Kidney epithelial cell (primary cell): ENCODE data around the gene BHLHA9. TPM values are rescaled to one million over a fixed set of nuclear protein-coding genes. Genes with fewer than 3 reads are reported as not detected.

Experiments used
- DNase-seq: peaks from one replicate; pipeline ENCODE4 v3.0.0-alpha.2; 2010; ENCODE audit warnings: low read depth
- H3K27me3 ChIP-seq: 2 replicates; pipeline ENCODE4 v1.6.0; 2011; ENCODE audit warnings: low read length; ENCODE audit not compliant: control insufficient read depth, insufficient read depth
- H3K36me3 ChIP-seq: 2 replicates; pipeline ENCODE4 v1.5.1; 2011; ENCODE audit warnings: low read length; ENCODE audit not compliant: control insufficient read depth, insufficient read depth
- H3K4me3 ChIP-seq: 2 replicates; pipeline ENCODE4 v1.5.1; 2011; ENCODE audit warnings: low read depth, mild to moderate bottlenecking, control low read depth, low read length
- total RNA-seq: library from RNA; depleted of rRNA; stranded (reverse); fragments of >200 nt; gene quantifications from 2 replicates; pipeline ENCODE4 v1.2.3, GENCODE V29; 2015
- TF ChIP-seq, protein P1 (sequence below): IDR thresholded peaks from 2 replicates; pipeline ENCODE4 v1.5.1; 2011; ENCODE audit warnings: mild to moderate bottlenecking, moderate library complexity, low read length, control low read depth, inconsistent platforms; ENCODE audit not compliant: insufficient read depth, poor library complexity, severe bottlenecking

BHLHA9 gene
- total RNA-seq, 1 donor from 2014 or later: not detected

DNA sequence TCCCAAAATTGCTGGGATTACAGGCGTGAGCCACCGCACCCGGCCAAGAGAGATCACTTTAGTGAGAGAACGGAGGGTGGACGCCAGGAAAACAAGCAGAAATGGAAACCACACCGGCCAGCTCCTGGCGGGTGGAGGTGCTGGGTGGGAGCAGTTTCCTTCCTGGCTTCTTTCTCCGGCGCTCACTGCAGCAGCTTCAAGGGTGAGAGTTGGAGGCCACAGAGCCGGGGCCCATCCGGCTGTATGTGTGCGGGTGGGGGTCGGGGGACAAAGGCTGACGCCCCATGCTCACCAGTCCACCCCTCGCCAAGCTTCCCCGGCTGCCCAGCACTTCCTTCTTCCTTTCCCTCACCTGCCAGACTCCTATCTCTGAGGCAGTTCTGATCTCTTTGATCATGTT is 13.5 kb upstream of the BHLHA9 start:
- Histone ChIP-seq H3K4me3 (no peak overlapping the region), H3K27me3 (peaks cover 7% of the 10 kb centered on the region), H3K36me3 (no peaks in the 10 kb centered on the region)
- TF ChIP-seq, protein P1, sequence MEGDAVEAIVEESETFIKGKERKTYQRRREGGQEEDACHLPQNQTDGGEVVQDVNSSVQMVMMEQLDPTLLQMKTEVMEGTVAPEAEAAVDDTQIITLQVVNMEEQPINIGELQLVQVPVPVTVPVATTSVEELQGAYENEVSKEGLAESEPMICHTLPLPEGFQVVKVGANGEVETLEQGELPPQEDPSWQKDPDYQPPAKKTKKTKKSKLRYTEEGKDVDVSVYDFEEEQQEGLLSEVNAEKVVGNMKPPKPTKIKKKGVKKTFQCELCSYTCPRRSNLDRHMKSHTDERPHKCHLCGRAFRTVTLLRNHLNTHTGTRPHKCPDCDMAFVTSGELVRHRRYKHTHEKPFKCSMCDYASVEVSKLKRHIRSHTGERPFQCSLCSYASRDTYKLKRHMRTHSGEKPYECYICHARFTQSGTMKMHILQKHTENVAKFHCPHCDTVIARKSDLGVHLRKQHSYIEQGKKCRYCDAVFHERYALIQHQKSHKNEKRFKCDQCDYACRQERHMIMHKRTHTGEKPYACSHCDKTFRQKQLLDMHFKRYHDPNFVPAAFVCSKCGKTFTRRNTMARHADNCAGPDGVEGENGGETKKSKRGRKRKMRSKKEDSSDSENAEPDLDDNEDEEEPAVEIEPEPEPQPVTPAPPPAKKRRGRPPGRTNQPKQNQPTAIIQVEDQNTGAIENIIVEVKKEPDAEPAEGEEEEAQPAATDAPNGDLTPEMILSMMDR: no peak
- DNase-seq: no peak

DNA sequence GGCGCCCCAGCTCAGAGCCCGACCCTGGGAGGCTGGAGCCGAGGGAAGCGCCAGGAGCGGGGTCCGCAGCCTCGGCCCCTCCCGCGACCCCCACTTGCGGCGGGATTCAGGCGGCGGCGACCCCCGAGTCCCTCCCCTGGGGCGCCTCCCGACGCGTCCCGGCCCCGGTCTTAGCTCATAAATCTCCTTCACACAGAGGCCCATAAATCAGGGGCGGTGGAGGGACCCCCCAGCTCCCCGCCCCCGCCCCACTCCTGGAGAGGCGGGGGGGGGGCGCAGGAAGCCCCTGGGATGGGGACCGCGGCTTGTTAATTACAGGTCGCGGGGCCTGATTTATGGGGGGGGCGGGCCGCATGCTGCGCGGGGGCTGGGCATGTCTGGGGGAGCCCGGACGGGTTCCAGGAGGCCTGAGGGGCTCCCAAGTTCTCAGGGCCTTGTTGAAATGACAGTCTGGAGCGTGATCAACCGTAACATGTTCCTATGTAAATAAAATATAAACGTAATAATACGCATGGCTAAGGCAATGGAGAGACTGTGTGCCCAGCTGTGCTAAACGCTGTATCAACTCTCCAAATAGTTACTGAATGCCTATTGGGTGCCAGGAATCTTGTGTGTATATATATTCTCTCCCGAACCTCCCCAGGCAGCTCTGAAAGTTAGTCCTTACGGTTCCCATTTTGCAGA is 10.0 kb upstream of the BHLHA9 start:
- Histone ChIP-seq H3K27me3 (peaks cover 7% of the 10 kb centered on the region), H3K36me3 (no peaks in the 10 kb centered on the region), H3K4me3 (peak overlapping the region; percentile 47)
- TF ChIP-seq, protein P1: no peak
- DNase-seq: no peak

DNA sequence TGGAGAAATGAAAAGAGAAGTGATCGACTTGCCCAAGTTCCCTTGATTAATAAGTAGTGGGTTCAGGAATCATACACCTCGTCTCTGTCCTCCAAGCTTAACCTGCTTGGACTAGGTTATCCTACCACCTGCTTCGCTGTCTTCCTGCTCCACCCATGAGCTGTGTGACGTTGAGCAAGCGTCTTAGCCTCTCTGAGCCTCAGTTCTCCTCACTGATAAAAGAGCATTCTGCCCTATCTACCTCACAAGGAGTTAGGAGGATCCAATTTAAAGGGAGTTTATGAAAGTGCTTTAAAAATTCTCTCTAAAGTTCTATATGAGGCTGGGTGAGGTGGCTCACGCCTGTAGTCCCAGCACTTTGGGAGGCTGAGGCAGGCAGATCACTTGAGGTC is 9.5 kb upstream of the BHLHA9 start:
- no peaks in the 10 kb centered on the region for H3K36me3 ChIP-seq
- TF ChIP-seq, protein P1: no peak
- no peak overlapping the region for H3K4me3 ChIP-seq
- DNase-seq: no peak
- peaks cover 7% of the 10 kb centered on the region for H3K27me3 ChIP-seq

DNA sequence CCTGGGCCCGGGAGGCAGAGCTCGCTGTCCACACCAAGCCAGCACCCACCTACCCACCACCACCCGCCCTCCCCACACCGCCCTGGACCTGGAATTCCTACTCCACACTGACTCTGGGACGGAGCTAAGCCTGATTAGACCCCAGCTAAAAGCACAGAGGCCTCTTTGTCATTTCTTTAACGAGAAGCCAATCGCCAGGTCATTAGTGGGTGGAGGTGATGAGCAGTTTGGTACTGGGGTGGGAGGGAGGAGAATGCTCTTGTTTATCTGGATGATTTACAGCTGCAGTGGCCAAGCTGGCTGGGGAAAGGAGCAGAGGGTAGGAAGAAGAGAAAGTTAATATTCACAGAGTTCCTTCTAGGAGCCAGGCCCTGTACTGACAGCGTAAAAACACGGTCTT is 6.0 kb upstream of the BHLHA9 start:
- TF ChIP-seq, protein P1: no peak
- H3K4me3 ChIP-seq: no peak overlapping the region
- H3K27me3 ChIP-seq: peaks cover 7% of the 10 kb centered on the region
- no peak for DNase-seq
- H3K36me3 ChIP-seq: no peaks in the 10 kb centered on the region

DNA sequence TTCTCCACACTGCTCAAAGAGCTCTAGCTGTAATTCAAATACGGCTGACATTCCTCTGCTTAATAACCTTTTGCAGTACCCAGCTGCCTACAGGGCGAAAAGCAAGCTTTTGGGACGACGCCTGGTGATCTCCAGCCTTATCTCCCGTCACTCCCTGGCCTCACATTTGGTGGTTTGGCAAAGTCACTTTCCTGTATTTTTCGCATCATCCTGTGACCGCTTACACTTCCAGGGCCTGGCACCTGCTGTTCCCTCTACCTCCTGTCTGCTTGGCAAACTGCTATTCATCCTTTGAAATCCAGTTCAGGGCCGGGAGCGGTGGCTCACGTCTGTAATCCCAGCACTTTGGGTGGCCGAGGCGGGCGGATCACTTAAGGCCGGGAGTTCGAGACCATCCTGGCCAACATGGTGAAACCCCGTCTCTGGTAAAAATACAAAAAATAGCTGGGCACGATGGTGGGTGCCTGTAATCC is 2.7 kb upstream of the BHLHA9 start:
- peak overlapping the region; percentile 74 for H3K4me3 ChIP-seq
- H3K36me3 ChIP-seq: no peaks in the 10 kb centered on the region
- TF ChIP-seq, protein P1: no peak
- H3K27me3 ChIP-seq: peaks cover 30% of the 10 kb centered on the region
- no peak for DNase-seq

DNA sequence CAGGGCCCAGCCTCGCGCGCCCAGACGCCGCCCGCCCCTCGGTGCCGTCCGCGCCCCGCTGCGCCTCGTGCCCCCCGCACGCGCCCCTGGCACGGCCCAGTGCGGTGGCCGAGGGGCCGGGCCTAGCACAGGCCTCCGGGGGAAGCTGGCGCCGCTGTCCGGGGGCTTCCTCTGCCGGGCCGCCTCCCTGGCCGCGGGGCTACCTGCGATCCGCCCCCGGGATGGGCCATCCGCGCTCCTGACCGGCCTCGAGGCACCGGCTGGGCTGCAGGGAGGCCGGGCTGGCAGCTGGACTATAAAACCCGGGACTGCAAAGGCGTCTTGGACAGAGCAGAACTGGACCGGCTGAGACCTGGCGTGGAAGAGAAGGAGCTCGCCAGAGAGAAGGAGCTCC is 783 bp downstream of the BHLHA9 start:
- H3K27me3 ChIP-seq: peaks cover 38% of the 10 kb centered on the region
- TF ChIP-seq, protein P1: no peak
- no peaks in the 10 kb centered on the region for H3K36me3 ChIP-seq
- H3K4me3 ChIP-seq: no peak overlapping the region
- DNase-seq: no peak
